GM12878 (cell line): ENCODE measurements around the gene CHRM4. TPM values are rescaled to one million over a fixed set of nuclear protein-coding genes. Genes with fewer than 3 reads are reported as not detected.

ENCODE experiments used
- IRF4 ChIP-seq: IDR thresholded peaks from 2 replicates; pipeline ENCODE4 v1.6.1; 2011; ENCODE audit warnings: low read depth, low read length
- ZNF207 ChIP-seq: fragments of 450-650 bp; IDR thresholded peaks from 2 replicates; pipeline ENCODE4 v1.6.1; 2014; ENCODE audit warnings: antibody characterized with exemption, mild to moderate bottlenecking, borderline replicate concordance
- ZSCAN29 ChIP-seq: fragments of 450-650 bp; IDR thresholded peaks from 2 replicates; pipeline ENCODE4 v1.6.1; 2017; ENCODE audit warnings: mild to moderate bottlenecking, moderate library complexity
- polyA plus RNA-seq, 11 experiments: library from polyadenylated mRNA; depleted of rRNA in 4 of 11; unstranded in 6 of 11; stranded (reverse) in 5 of 11; fragments of >200 nt; fragmentation: Nextera tagmentation in 4 of 11; fragmentation: Illumina TruSeq in 1 of 11; extraction: Ambion mirVana in 4 of 11; extraction: Trizol in 1 of 11; gene quantifications; 1 replicate in 1 of 11; 2 replicates in 10 of 11; pipeline versions ENCODE4 v1.2.1 to v1.2.3, GENCODE V29; 2011 to 2016; ENCODE audit warnings: inconsistent platforms in 2 of 11, missing spikeins in 2 of 11, low read depth in 1 of 11
- total RNA-seq, 4 experiments: library from RNA; depleted of rRNA in 3 of 4; stranded (reverse); fragments of >200 nt in 3 of 4; fragmentation: Illumina TruSeq in 1 of 4; extraction: Trizol in 1 of 4; gene quantifications; 2 replicates each; pipeline versions ENCODE4 v1.2.1 to v1.2.3, GENCODE V29; 2013 to 2021
- TF ChIP-seq, protein P1 (sequence below): fragments of 450-650 bp; IDR thresholded peaks from 2 replicates; pipeline ENCODE4 v1.6.1; 2017; ENCODE audit warnings: low read depth, mild to moderate bottlenecking, moderate library complexity
- TF ChIP-seq, protein P2 (sequence below): IDR thresholded peaks from 2 replicates; pipeline ENCODE4 v1.6.1; 2011; ENCODE audit warnings: mild to moderate bottlenecking, low read depth, low read length, moderate library complexity; ENCODE audit not compliant: insufficient replicate concordance
- TF ChIP-seq, protein P3 (sequence below): fragments of 450-650 bp; IDR thresholded peaks from 2 replicates; pipeline ENCODE4 v1.6.1; 2017; ENCODE audit warnings: mild to moderate bottlenecking, moderate library complexity

CHRM4 gene
- total and polyA plus RNA-seq, 10 of the 15 experiments (the other 5 are each of a cell fraction or from before 2014, with no cell fraction given) = 0.12 to 0.23 (median 0.13) TPM; not detected in 7

DNA sequence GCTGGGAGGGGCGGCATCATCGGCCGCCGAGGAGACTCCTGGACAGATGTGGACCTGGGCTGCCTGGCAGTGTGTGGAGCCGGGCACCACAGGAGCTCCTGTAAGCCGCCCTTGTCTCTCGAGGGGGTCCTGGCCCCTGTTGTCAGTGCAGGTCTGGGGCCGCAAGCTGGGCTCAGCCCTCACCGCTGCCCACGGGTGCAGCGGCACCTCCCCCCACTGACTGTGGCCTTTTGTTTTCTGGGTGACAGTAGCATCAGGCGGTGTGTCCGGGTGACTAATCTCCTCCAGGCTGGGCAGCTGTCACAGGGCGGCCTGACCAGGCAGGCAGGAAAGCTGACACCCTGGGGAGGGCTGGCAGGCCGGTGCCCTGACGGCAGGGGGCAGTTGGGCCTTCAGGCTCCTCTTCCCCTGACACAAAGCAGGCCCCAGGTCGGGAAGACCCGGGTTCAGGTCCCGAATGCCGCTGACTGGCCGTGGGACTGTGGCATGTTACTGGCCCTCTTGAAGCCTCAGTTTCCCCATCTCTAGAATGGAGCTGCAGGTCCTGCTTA lies 28.0 kb downstream of the CHRM4 start (continued):
- TF ChIP-seq, protein P1, sequence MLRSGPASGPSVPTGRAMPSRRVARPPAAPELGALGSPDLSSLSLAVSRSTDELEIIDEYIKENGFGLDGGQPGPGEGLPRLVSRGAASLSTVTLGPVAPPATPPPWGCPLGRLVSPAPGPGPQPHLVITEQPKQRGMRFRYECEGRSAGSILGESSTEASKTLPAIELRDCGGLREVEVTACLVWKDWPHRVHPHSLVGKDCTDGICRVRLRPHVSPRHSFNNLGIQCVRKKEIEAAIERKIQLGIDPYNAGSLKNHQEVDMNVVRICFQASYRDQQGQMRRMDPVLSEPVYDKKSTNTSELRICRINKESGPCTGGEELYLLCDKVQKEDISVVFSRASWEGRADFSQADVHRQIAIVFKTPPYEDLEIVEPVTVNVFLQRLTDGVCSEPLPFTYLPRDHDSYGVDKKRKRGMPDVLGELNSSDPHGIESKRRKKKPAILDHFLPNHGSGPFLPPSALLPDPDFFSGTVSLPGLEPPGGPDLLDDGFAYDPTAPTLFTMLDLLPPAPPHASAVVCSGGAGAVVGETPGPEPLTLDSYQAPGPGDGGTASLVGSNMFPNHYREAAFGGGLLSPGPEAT = no peak
- TF ChIP-seq IRF4 (no peak), ZSCAN29 (no peak), ZNF207 (no peak)
- TF ChIP-seq, protein P2, sequence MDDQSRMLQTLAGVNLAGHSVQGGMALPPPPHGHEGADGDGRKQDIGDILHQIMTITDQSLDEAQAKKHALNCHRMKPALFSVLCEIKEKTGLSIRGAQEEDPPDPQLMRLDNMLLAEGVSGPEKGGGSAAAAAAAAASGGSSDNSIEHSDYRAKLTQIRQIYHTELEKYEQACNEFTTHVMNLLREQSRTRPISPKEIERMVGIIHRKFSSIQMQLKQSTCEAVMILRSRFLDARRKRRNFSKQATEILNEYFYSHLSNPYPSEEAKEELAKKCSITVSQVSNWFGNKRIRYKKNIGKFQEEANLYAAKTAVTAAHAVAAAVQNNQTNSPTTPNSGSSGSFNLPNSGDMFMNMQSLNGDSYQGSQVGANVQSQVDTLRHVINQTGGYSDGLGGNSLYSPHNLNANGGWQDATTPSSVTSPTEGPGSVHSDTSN = no peak
- TF ChIP-seq, protein P3, sequence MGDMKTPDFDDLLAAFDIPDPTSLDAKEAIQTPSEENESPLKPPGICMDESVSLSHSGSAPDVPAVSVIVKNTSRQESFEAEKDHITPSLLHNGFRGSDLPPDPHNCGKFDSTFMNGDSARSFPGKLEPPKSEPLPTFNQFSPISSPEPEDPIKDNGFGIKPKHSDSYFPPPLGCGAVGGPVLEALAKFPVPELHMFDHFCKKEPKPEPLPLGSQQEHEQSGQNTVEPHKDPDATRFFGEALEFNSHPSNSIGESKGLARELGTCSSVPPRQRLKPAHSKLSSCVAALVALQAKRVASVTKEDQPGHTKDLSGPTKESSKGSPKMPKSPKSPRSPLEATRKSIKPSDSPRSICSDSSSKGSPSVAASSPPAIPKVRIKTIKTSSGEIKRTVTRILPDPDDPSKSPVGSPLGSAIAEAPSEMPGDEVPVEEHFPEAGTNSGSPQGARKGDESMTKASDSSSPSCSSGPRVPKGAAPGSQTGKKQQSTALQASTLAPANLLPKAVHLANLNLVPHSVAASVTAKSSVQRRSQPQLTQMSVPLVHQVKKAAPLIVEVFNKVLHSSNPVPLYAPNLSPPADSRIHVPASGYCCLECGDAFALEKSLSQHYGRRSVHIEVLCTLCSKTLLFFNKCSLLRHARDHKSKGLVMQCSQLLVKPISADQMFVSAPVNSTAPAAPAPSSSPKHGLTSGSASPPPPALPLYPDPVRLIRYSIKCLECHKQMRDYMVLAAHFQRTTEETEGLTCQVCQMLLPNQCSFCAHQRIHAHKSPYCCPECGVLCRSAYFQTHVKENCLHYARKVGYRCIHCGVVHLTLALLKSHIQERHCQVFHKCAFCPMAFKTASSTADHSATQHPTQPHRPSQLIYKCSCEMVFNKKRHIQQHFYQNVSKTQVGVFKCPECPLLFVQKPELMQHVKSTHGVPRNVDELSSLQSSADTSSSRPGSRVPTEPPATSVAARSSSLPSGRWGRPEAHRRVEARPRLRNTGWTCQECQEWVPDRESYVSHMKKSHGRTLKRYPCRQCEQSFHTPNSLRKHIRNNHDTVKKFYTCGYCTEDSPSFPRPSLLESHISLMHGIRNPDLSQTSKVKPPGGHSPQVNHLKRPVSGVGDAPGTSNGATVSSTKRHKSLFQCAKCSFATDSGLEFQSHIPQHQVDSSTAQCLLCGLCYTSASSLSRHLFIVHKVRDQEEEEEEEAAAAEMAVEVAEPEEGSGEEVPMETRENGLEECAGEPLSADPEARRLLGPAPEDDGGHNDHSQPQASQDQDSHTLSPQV = no peak
